DND-41 (cell line): Measurements from ENCODE around the gene ACTBL2.
"Not testable (repeated sequence)": the region's sequence is repeated elsewhere in the genome, so short reads cannot be mapped to it uniquely, and the experiment has no call there.

ENCODE experiments used
- ATAC-seq: fragments of 200-7000 bp; cut with Tn5 transposase; 3 replicates; pipeline ENCODE4 v1.9.1; 2021; ENCODE audit warnings: low read depth; ENCODE audit not compliant: insufficient read depth
- DNase-seq: peaks from one replicate; pipeline ENCODE4 v3.0.0-alpha.2; 2020
- H2AFZ ChIP-seq: 2 replicates; pipeline ENCODE4 v1.6.0; 2012; ENCODE audit warnings: low read depth, low read length
- H3K27ac ChIP-seq: 2 replicates; pipeline ENCODE4 v1.5.1; 2012; ENCODE audit warnings: low read length, inconsistent platforms
- H3K27me3 ChIP-seq: fragments of 200-600 bp; sonication (generic); 2 replicates; pipeline ENCODE4 v1.6.0; 2012; ENCODE audit warnings: low read length, mild to moderate bottlenecking, inconsistent platforms; ENCODE audit not compliant: insufficient read depth, poor library complexity
- H3K36me3 ChIP-seq: 2 replicates; pipeline ENCODE4 v1.5.1; 2012; ENCODE audit warnings: low read length, inconsistent platforms; ENCODE audit not compliant: insufficient read depth
- H3K4me1 ChIP-seq: 2 replicates; pipeline ENCODE4 v1.5.1; 2012; ENCODE audit warnings: mild to moderate bottlenecking, low read length; ENCODE audit not compliant: insufficient read depth
- H3K4me2 ChIP-seq: 2 replicates; pipeline ENCODE4 v1.6.0; 2012; ENCODE audit warnings: mild to moderate bottlenecking, moderate library complexity, low read length, inconsistent platforms; ENCODE audit not compliant: insufficient read depth
- H3K4me3 ChIP-seq, 2 experiments: fragments of 200-600 bp in 1 of 2; shearing (Covaris generic) in 1 of 2; 2 replicates each; pipeline ENCODE4 v1.5.1; 2012 to 2016; ENCODE audit warnings: inconsistent platforms in 2 of 2, low read length in 2 of 2, mild to moderate bottlenecking in 2 of 2, low read depth in 1 of 2, moderate library complexity in 1 of 2
- H3K79me2 ChIP-seq: 2 replicates; pipeline ENCODE4 v1.6.0; 2012; ENCODE audit warnings: low read length, inconsistent platforms; ENCODE audit not compliant: insufficient read depth
- H3K9ac ChIP-seq: 2 replicates; pipeline ENCODE4 v1.6.0; 2012; ENCODE audit warnings: low read depth, mild to moderate bottlenecking, inconsistent platforms, low read length, moderate library complexity
- H3K9me3 ChIP-seq: 2 replicates; pipeline ENCODE4 v1.5.1; 2012; ENCODE audit warnings: low read length, moderate library complexity, mild to moderate bottlenecking, inconsistent platforms; ENCODE audit not compliant: insufficient read depth, severe bottlenecking
- H4K20me1 ChIP-seq: 2 replicates; pipeline ENCODE4 v1.6.0; 2012; ENCODE audit warnings: low read length; ENCODE audit not compliant: insufficient read depth
- EZH2 ChIP-seq: IDR thresholded peaks from 3 replicates; pipeline ENCODE4 v1.6.1; 2012; ENCODE audit warnings: borderline replicate concordance, low read depth, mild to moderate bottlenecking, moderate library complexity, low read length, inconsistent platforms; ENCODE audit not compliant: severe bottlenecking
- TF ChIP-seq, protein P1 (sequence below): IDR thresholded peaks from 2 replicates; pipeline ENCODE4 v1.5.1; 2012; ENCODE audit warnings: borderline replicate concordance, low read length, moderate library complexity, mild to moderate bottlenecking; ENCODE audit not compliant: poor library complexity, severe bottlenecking; ENCODE audit errors: extremely low read depth

Gene ACTBL2

DNA sequence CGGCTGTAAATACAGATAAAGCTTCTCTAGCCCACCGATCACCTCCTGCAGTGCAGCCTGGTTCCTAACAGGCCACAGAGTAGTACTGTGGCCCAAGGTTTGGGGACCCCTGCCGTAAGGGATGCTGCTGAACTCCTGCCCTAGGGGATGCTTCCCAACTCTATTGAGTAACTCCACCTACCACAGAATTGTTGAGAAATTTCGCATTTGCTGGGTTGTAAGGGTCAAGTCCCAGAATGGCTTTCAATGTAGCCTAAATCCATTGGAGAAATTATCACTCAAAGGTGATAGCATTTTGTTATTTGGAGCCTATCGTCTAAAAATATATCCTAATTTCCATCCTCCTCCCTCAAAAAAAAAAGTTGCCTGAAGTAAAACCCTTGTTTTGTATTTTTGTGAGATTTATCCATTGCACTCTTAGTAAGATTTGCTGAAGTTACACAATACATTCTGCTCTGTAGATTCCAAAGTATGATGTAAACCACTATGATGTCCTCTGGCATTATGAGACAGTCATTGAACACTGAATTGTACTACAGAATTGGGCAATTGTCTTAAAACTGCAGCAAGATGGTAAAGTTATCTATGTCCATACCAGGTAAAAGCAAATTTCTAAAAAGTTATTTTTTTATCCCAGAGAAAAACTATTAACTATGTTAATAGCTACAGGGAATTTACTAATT, 14.0 kb downstream of the ACTBL2 start:
- no peaks in the 10 kb centered on the region for H3K36me3 ChIP-seq
- no peak overlapping the region for H3K4me3 ChIP-seq
- no peaks in the 10 kb centered on the region for H3K27me3 ChIP-seq
- no peak overlapping the region for H2AFZ ChIP-seq
- no peaks in the 10 kb centered on the region for H4K20me1 ChIP-seq
- ATAC-seq (no peak), DNase-seq (no peak)
- H3K4me1 ChIP-seq = no peaks in the 10 kb centered on the region
- H3K9me3 ChIP-seq = no peaks in the 10 kb centered on the region
- no peak overlapping the region for H3K9ac ChIP-seq
- H3K27ac ChIP-seq = no peak overlapping the region
- TF ChIP-seq, protein P1, sequence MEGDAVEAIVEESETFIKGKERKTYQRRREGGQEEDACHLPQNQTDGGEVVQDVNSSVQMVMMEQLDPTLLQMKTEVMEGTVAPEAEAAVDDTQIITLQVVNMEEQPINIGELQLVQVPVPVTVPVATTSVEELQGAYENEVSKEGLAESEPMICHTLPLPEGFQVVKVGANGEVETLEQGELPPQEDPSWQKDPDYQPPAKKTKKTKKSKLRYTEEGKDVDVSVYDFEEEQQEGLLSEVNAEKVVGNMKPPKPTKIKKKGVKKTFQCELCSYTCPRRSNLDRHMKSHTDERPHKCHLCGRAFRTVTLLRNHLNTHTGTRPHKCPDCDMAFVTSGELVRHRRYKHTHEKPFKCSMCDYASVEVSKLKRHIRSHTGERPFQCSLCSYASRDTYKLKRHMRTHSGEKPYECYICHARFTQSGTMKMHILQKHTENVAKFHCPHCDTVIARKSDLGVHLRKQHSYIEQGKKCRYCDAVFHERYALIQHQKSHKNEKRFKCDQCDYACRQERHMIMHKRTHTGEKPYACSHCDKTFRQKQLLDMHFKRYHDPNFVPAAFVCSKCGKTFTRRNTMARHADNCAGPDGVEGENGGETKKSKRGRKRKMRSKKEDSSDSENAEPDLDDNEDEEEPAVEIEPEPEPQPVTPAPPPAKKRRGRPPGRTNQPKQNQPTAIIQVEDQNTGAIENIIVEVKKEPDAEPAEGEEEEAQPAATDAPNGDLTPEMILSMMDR = no peak
- no peaks in the 10 kb centered on the region for H3K79me2 ChIP-seq
- H3K4me2 ChIP-seq = no peak overlapping the region

DNA sequence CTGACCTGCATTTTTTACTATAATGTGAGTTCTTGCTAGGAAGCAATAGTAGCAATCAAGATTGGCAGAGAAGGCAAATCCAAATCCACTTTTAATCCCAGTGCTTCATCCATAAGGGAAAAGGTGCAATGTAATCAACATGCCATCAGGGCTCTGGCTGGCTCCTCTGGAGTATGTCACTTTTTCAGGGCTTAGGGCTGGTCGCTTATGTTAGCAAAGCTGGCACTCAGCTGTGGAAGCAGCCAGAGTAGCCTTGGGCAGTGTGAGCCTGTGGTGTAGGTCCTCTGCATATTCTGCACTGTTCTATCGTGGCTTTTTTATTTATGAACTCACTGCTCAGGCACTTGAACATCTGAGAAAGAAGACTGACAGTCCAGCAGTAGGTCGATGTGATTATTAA, 16.1 kb downstream of the ACTBL2 start:
- Histone ChIP-seq H3K79me2 (no peaks in the 10 kb centered on the region), H3K27me3 (no peaks in the 10 kb centered on the region), H3K4me2 (no peak overlapping the region), H3K4me3 (no peak overlapping the region), H3K27ac (no peak overlapping the region), H2AFZ (no peak overlapping the region), H3K36me3 (no peaks in the 10 kb centered on the region), H3K9ac (no peak overlapping the region), H3K9me3 (no peaks in the 10 kb centered on the region), H3K4me1 (no peaks in the 10 kb centered on the region), H4K20me1 (no peaks in the 10 kb centered on the region)
- DNase-seq (no peak), ATAC-seq (no peak)
- TF ChIP-seq, protein P1 = no peak
- no peak for TF ChIP-seq EZH2

DNA sequence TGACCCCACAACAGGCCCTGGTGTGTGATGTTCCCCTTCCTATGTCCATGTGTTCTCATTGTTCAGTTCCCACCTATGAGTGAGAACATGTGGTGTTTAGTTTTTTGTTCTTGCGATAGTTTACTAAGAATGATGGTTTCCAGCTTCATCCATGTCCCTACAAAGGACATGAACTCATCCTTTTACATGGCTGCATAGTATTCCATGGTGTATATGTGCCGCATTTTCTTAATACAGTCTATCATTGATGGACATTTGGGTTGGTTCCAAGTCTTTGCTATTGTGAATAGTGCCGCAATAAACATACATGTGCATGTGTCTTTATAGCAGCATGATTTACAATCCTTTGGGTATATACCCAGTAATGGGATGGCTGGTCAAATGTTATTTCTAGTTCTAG, 22.6 kb downstream of the ACTBL2 start:
- peaks cover 15% of the 10 kb centered on the region for H3K4me1 ChIP-seq
- H3K4me3 ChIP-seq, H3K9me3 ChIP-seq, H2AFZ ChIP-seq, H3K9ac ChIP-seq, H3K4me2 ChIP-seq, ATAC-seq, H3K27me3 ChIP-seq, H4K20me1 ChIP-seq, H3K36me3 ChIP-seq, DNase-seq, H3K79me2 ChIP-seq, H3K27ac ChIP-seq: not testable (repeated sequence)

DNA sequence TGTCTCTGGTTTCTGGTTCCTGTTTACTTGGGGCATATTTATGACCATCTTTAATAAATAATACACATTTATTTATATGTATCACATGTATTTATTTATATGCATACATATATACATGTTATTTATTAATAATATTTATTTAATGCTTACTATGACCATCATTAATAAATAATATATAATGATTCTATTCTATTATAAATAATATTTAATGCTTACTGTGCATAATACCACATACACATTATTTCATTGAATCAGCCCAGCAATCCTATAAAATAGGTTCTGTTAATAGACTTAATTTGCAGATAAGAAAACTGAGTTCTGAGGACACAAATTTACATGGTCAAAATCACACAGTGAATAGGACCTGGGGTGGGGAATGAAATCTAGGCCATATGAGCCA, 24.2 kb downstream of the ACTBL2 start:
- Histone ChIP-seq H3K9me3 (no peaks in the 10 kb centered on the region), H4K20me1 (no peaks in the 10 kb centered on the region), H3K4me2 (no peak overlapping the region), H2AFZ (no peak overlapping the region), H3K4me3 (no peak overlapping the region), H3K36me3 (no peaks in the 10 kb centered on the region), H3K9ac (no peak overlapping the region), H3K79me2 (no peaks in the 10 kb centered on the region), H3K27ac (no peak overlapping the region), H3K4me1 (peaks cover 15% of the 10 kb centered on the region), H3K27me3 (no peaks in the 10 kb centered on the region)
- DNase-seq = no peak
- TF ChIP-seq, protein P1 = no peak
- TF ChIP-seq EZH2 = no peak
- no peak for ATAC-seq
